Esophagus squamous epithelium (tissue), 4 donors: Measurements from ENCODE around the gene WSCD2.

Source experiments
- POLR2A ChIP-seq, 4 donors: fragments of 450-650 bp; IDR thresholded peaks; one replicate each; pipeline ENCODE4 v1.6.1; 2017; ENCODE audit warnings: antibody characterized with exemption in 4 of 4, mild to moderate bottlenecking in 4 of 4, moderate library complexity in 3 of 4
- TF ChIP-seq, protein P1 (sequence below), 6 experiments: fragments of 450-650 bp in 4 of 6; fragments of 200-600 bp in 2 of 6; sonication (generic) in 2 of 6; IDR thresholded peaks; one replicate each; pipeline ENCODE4 v1.5.1; 2016 to 2019; ENCODE audit warnings: antibody characterized with exemption in 6 of 6, mild to moderate bottlenecking in 4 of 6, moderate library complexity in 4 of 6

DNA sequence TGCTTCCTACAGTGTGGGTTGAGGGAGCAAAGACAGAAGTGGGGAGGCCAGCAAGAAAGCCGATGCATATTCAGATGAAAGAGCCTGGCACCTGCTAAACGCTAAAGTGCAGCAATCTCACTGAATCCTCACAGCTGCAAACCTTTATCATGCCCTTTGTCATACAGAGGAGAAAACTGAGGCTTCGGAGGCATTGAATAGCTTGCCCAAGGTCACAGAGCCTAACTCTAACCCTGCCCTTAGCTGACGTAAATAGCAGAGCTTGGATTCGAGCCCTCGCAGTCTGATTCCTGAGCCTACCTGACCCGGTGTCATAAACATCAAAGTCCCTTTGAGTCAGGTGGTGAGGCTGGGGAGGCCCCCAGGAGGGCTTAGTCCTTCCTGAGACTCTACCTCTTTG is 155.1 kb downstream of the WSCD2 start:
- TF ChIP-seq POLR2A (IDR thresholded peaks at IDR 0.05), result no peak
- TF ChIP-seq, protein P1, sequence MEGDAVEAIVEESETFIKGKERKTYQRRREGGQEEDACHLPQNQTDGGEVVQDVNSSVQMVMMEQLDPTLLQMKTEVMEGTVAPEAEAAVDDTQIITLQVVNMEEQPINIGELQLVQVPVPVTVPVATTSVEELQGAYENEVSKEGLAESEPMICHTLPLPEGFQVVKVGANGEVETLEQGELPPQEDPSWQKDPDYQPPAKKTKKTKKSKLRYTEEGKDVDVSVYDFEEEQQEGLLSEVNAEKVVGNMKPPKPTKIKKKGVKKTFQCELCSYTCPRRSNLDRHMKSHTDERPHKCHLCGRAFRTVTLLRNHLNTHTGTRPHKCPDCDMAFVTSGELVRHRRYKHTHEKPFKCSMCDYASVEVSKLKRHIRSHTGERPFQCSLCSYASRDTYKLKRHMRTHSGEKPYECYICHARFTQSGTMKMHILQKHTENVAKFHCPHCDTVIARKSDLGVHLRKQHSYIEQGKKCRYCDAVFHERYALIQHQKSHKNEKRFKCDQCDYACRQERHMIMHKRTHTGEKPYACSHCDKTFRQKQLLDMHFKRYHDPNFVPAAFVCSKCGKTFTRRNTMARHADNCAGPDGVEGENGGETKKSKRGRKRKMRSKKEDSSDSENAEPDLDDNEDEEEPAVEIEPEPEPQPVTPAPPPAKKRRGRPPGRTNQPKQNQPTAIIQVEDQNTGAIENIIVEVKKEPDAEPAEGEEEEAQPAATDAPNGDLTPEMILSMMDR (IDR thresholded peaks at IDR 0.05), result no peak
